ENCODE results near the gene TMCO5A. TPM values are rescaled to one million over a fixed set of nuclear protein-coding genes. Genes with fewer than 3 reads are reported as not detected.

TMCO5A gene
- total and polyA plus RNA-seq, 2 of the 8 experiments (the other 6 are each of a cell fraction or from before 2014, with no cell fraction given): not detected

- no peak overlapping the region for H3K9ac ChIP-seq (replicated peaks in 1 of 4; ENCODE audit: extremely low read depth in 1 of 4, low read depth in 3 of 4, low read length in 3 of 4)
- H3K27me3 ChIP-seq (replicated peaks in 1 of 4; ENCODE audit: control insufficient read depth in 3 of 4, extremely low read depth in 1 of 4, insufficient read depth in 3 of 4, low read length in 3 of 4): no peaks in the 10 kb centered on the region
- no peak overlapping the region for H3K14ac ChIP-seq (ENCODE audit: insufficient read length)
- H2BK20ac ChIP-seq (ENCODE audit: low read length): no peak overlapping the region
- no peak overlapping the region for H2BK15ac ChIP-seq (ENCODE audit: low read length)
- H3K23me2 ChIP-seq (ENCODE audit: low read depth, low read length): no peaks in the 10 kb centered on the region
- CTCF ChIA-PET (ENCODE audit: partially characterized antibody): interaction anchor here (2.0 kb wide), 1 partner anchor 39 kb away, joined by 6 read pairs; no protein-coding TSS in a partner anchor
- no peak overlapping the region for H3K27ac ChIP-seq (ENCODE audit: low read depth, low read length)
- no peak overlapping the region for H2BK12ac ChIP-seq (ENCODE audit: low read depth, low read length)
- H4K5ac ChIP-seq (ENCODE audit: insufficient read length, low read depth, low read length): no peak overlapping the region
- DNase-seq (ENCODE audit: low read depth in 1 of 2, low spot score in 2 of 2) (no peak), FAIRE-seq (no peak)
- H2AFZ ChIP-seq (ENCODE audit: low read length): no peak overlapping the region
- peaks cover 0 to 3% (median 0%) of the 10 kb centered on the region in 4 experiments; a peak in 1 of 7 replicates for H3K4me1 ChIP-seq (replicated peaks in 1 of 4; ENCODE audit: control insufficient read depth in 3 of 4, insufficient read depth in 4 of 4, low read length in 3 of 4)
- H2AK5ac ChIP-seq (ENCODE audit: low read depth, low read length): no peak overlapping the region
- H2BK120ac ChIP-seq (replicated peaks; ENCODE audit: low read depth, low read length): no peak overlapping the region
- H3K56ac ChIP-seq (replicated peaks; ENCODE audit: insufficient read length, low read depth, low read length): no peak overlapping the region
- no peaks in the 10 kb centered on the region for H3K79me1 ChIP-seq (ENCODE audit: low read depth, low read length)
- H3K4ac ChIP-seq (replicated peaks; ENCODE audit: insufficient read length, low read depth, low read length): no peak overlapping the region
- H4K91ac ChIP-seq (replicated peaks; ENCODE audit: insufficient read length, low read length): no peak overlapping the region
- POLR2A ChIA-PET (ENCODE audit: partially characterized antibody): no interaction called here
- H4K20me1 ChIP-seq (replicated peaks in 1 of 2; ENCODE audit: control insufficient read depth in 1 of 2, insufficient read depth in 2 of 2, low read length in 2 of 2): no peaks in the 10 kb centered on the region
- H3K79me2 ChIP-seq (ENCODE audit: control insufficient read depth in 1 of 2, insufficient read depth in 2 of 2, low read length in 2 of 2): no peaks in the 10 kb centered on the region
- no peak overlapping the region for H4K8ac ChIP-seq (ENCODE audit: extremely low read depth, insufficient read depth, low read length)
- no peak overlapping the region for H3K23ac ChIP-seq (ENCODE audit: insufficient read length)
- TF ChIP-seq SP4 (IDR thresholded peaks at IDR 0.05; ENCODE audit: low read length) (no peak), HDAC6 (IDR thresholded peaks at IDR 0.05; ENCODE audit: low read depth, low read length) (no peak), KDM4A (IDR thresholded peaks at IDR 0.05; ENCODE audit: low read depth, low read length, severe bottlenecking) (no peak), EP300 (IDR thresholded peaks at IDR 0.05; ENCODE audit: borderline replicate concordance in 1 of 2, low read depth in 2 of 2, low read length in 2 of 2) (no peak), TAF1 (IDR thresholded peaks at IDR 0.05; ENCODE audit: low read depth, low read length) (no peak)
- H2BK5ac ChIP-seq (ENCODE audit: low read depth, low read length): no peak overlapping the region
- no peaks in the 10 kb centered on the region for H3K36me3 ChIP-seq (ENCODE audit: control insufficient read depth in 2 of 4, insufficient read depth in 4 of 4, low read length in 3 of 4)
- no peak overlapping the region for H3K4me2 ChIP-seq (ENCODE audit: insufficient read depth in 1 of 2, low read depth in 2 of 2, low read length in 2 of 2)
- H3K9me3 ChIP-seq (ENCODE audit: insufficient read depth in 2 of 2, low read depth in 1 of 2, low read length in 1 of 2): no peaks in the 10 kb centered on the region
- H3K4me3 ChIP-seq (ENCODE audit: extremely low read depth in 1 of 4, insufficient read depth in 2 of 4, low read depth in 3 of 4, low read length in 4 of 4): no peak overlapping the region
- H3K18ac ChIP-seq (ENCODE audit: extremely low read depth, low read length): no peak overlapping the region
These were observed 3.1 kb upstream of the TMCO5A start for GRCh38 chr15:37931321-37931720.

All from H1 (cell line).